HG02938 (cell line): ENCODE data around the gene ARHGEF26.

Experiments used
- ATAC-seq: cut with Tn5 transposase; IDR thresholded peaks from one replicate; pipeline ENCODE4 v1.9.1; 2021; ENCODE audit warnings: mild to moderate bottlenecking, moderate library complexity; ENCODE audit not compliant: unreplicated experiment

The ARHGEF26 gene

GRCh38 chr3:154115332-154115731 is 5.9 kb upstream of the ARHGEF26 start:
- no peak for ATAC-seq

DNA sequence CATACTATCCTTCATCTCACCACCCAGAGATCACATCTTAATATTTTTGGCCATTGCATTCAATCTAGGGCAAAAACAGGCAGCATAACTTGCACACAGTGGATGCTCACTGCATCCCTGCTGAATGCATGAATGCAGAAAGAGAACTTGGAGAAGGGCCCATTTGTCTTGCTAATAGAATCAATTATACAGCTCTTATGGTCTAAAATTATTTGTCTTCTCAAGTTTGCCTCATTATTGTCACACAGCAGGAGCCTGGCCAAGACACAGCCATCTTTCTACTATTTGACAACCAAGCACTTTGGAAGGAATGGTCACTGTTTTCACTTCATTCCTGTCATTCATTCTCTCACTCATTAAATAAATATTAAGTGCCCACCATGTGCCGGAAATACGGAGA is 1.2 kb upstream of the ARHGEF26 start:
- ATAC-seq, result no peak

GRCh38 chr3:154121701-154122551 is 736 bp downstream of the ARHGEF26 start:
- ATAC-seq, result peak; percentile 33

GRCh38 chr3:154122552-154122911 is 1.3 kb downstream of the ARHGEF26 start:
- no peak for ATAC-seq

- ATAC-seq, result no peak
Observed at GRCh38 chr3:154122912-154123559, 1.8 kb downstream of the ARHGEF26 start.

DNA sequence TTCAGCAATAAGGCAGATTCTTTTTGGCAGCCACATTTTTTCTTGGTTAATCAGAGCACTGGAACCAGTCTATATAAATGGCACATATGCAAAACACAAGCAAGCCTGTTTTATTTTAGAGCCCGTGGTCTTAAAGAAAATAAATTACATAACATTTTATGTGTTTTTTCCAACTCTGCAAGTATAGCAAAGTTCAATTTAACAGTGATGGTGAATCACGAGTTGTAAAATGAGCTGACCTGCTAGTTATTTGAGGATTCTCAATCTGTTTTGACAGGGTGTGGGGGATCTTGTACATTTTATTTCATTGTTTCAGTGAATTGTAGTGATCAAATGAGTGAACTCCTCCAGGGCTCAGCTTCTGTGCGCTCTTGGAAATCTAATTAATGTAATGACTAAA is 2.7 kb downstream of the ARHGEF26 start:
- no peak for ATAC-seq

- ATAC-seq, result no peak
Observed at GRCh38 chr3:154125378-154126030, 4.3 kb downstream of the ARHGEF26 start.

DNA sequence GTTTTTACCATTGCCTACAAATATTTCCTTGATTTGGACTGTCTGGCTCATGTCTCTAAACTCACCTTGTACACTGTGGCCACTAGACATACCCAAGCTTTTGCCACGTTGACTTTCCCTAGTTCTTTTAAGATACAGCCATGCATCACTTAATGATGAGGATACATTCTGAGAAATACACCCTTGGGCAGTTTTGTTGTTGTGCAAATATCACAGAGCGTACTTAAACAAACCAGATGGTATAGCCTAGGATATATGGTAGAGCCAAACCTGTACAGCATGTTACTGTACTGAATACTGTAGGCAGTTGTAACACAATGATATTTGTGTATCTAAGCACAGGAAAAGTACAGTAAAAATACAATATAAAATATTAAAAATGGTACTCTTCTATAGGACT is 5.5 kb downstream of the ARHGEF26 start:
- no peak for ATAC-seq

DNA sequence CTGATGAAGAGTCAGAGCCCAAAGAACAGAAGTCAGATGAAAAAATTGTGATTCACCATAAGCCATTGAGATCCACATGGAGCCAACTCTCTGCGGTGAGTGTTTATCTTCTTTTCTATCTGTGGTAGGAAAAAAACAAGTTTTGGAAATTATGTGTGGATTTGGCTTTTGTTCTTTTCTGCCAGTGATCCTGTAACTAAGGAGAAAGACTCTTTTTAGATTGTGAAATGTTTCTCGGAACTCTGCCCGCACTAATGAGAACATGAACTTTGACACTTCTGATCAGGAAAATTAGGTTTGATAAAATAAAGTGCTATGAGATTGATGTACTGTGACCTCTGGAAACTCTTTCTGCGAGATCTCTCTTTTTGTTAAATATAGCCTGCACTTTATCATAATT is 8.4 kb downstream of the ARHGEF26 start:
- no peak for ATAC-seq

GRCh38 chr3:154130540-154130939 is 9.3 kb downstream of the ARHGEF26 start:
- ATAC-seq, result no peak

DNA sequence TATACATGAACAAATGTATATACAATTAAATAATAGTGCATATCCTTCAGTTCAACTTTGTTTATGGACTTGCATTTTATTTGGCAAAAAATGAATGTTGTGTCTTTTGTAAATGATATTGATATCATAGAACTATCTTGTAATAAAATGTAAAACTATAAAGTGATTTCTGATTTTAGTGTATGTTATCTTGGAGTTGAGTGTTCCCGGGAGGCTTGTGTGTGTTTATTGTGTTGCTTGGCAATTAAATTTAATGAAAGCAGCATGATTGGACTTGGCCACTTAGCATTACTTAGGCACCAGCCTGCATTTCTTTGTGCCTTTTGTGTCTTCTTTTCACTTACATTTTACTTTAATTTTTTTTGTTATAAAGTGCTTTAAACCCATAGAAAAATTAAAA is 10.6 kb downstream of the ARHGEF26 start:
- ATAC-seq, result no peak

GRCh38 chr3:154132777-154133375 is 11.7 kb downstream of the ARHGEF26 start:
- ATAC-seq, result no peak

DNA sequence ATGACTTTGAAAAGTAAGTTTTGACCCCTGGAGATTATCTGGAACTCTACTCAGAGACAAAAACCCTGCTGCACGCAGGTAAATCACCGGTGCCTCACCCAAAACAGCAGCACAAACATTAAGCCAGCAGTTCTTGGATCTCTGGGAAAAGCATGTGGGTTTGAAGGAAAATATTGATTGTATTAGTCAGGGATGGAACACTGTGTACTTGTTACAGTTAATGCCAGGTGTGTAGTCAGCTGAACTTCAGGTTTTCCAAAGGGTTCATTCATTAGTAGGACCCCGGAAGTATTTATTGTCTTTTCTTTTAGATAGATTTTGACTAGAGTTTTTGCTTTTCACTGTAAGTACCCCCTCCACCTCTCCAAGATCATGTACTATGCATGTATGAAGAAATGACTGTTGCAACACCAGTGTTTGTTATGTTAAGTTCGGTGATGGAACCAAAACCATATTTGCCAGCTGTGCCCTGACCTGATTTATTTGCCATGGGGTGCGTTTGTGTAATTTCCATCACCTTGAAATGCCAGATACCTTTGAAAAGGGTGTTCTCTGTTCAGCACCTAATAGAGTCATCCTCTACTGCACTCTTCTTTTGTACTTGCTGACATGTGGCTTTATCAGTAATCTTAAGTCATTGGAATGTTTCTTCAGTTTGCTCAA is 14.5 kb downstream of the ARHGEF26 start:
- no peak for ATAC-seq

GRCh38 chr3:154137036-154137435 is 15.8 kb downstream of the ARHGEF26 start:
- ATAC-seq, result no peak

GRCh38 chr3:154139996-154140436 is 18.8 kb downstream of the ARHGEF26 start:
- ATAC-seq, result no peak

DNA sequence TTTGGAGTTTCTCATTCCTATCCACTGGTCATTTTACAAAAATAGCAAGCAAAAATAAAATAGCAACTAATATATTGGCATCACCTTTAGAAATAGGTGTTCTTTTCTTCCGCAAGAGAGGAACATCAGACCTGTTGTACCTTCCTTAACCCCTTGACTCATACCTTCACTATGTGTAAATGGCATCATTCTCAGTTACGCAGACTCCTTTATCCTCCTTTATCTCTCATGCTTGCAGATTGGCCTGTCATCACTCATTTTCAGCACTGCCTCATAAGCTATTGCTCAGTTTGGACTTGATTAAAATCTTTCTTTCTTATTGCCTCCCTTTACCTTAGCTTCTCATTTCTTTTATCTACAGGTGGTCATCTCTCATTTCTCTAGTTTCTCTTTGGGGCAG is 21.4 kb downstream of the ARHGEF26 start:
- no peak for ATAC-seq

DNA sequence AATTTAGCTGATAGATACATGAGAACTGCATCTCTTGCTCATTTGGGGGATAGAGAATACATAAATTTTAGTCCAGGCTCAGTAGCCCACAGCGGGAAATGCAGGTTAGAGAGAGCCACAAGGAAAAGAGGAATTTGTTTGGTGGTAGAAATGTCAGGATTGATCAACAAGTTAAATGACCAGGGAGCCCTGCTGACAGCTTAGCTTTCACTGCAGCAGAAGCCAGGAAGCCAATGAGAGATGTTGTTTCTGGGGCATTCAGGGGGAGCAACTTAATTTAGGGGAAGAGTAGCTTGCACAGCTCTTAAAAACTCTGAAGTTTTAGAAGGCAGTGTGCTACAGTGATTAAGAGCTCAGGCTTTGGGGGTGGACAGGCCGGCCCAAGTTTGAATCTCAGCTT is 22.7 kb downstream of the ARHGEF26 start:
- no peak for ATAC-seq

GRCh38 chr3:154144825-154145465 is 23.8 kb downstream of the ARHGEF26 start:
- ATAC-seq, result no peak

DNA sequence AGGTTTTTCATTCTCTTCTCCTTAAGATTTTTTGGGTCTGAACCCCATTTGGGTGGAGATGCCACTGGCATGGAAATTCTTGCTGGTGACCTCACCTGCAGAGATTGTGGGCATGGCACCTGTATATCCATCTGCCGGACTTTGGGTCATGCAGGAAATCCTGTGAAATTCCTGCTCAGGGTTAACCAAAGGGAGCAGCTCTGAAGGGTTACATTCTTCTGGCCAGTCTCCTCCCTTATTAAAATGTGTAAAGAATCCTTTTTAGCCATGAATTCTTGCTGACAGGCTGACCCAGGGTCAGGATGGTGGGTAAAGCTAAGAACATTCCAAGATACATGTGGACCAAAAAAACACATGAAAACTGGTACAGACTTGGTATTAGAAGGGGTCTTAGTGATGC is 27.4 kb downstream of the ARHGEF26 start:
- no peak for ATAC-seq

- ATAC-seq, result no peak
Observed at GRCh38 chr3:154149286-154149685, 28.1 kb downstream of the ARHGEF26 start.

GRCh38 chr3:154151969-154152368 is 30.8 kb downstream of the ARHGEF26 start:
- ATAC-seq, result no peak
